ENCODE results near the gene LCN6.
"Not testable (repeated sequence)": the region's sequence is repeated elsewhere in the genome, so short reads cannot be mapped to it uniquely, and the experiment has no call there.

The LCN6 gene

GRCh38 chr9:136759001-136759400 lies 10.7 kb upstream of the LCN6 start:
- DNase-seq, result no peak

GRCh38 chr9:136757751-136758140 lies 9.4 kb upstream of the LCN6 start:
- DNase-seq, result no peak

DNA sequence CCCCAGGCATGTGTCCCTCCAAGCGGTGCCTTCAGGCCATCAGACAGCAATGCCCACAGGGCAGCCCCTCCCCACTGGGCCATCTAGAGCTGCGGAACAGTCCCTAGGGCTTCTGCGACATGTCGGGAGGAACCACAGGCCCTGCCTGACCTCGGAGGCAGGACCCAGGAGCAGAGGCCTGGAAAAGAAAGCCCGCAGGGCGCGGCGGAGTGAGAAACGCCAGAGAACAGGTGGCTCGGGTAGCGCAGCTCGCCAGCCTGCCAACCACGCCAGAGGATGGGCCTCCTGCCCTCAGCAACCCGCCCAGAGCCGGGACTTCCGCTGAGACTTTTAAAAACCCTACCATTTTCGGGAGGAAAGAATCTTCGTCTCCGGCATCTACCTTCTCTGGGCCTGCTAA lies 9.0 kb upstream of the LCN6 start:
- no peak for DNase-seq

- no peak for DNase-seq
These were observed 8.5 kb upstream of the LCN6 start for GRCh38 chr9:136756836-136757235.

GRCh38 chr9:136756134-136756438 lies 7.8 kb upstream of the LCN6 start:
- no peak for DNase-seq

DNA sequence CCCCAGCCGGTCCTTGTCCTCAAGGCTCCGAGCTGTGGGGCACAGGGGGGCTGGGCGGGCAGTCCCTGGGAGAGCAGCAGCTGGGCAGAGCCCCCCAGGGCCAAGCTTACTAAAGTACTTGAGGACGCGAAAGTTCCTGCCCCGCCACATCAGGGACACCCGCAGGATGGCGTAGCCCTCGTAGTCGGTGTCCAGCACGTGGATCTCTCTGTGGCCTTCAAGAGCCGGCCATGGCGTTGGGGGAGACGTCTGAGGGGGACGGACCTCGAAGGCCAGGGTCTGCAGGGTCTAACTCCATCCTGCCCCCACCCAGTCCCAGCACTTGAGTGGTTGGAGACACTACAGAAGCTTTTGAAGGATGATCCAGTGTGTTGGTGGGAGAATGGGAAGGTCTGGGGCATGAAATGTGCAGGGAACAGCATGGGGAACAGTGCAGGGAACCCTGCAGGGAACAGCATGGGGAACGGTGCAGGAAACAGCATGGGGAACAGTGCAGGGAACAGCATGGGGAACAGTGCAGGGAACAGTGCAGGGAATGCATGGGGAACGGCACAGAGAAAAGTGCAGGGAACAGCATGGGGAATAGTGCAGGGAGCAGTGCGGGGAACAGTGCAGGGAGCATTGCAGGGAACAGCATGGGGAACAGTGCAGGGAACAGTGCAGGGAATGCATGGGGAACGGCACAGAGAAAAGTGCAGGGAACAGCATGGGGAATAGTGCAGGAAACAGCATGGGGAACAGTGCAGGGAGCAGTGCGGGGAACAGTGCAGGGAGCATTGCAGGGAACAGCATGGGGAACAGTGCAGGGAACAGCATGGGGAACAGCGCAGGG lies 7.2 kb upstream of the LCN6 start:
- not testable (repeated sequence) for DNase-seq

- DNase-seq, result no peak
These were observed 6.4 kb upstream of the LCN6 start for GRCh38 chr9:136754626-136755301.

DNA sequence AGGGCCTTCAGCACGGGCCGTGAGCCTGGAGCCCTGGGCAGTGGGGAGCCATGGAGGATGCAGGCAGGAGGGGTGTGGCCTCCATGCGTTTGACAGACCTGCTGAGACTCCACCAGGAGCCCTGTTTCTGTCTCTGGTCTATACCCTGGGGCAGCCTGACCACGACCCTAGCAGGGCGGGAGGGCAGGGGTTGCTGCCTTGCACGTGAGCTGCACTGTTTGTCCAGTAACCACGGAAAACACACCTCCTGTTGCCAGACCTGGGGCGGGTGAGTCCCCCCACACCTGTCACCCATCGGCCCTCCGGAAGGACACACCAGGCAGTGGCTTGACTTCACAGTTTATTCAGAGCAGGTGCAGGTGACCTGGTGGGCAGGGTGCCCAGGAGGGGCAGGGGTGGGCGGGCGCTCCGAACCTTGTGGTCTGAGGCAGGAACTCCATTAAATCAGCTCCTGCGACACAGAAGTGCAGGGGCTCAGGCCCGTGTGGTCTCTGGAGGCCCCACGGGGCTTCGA lies 5.8 kb upstream of the LCN6 start:
- DNase-seq, result no peak

GRCh38 chr9:136753371-136754058 lies 5.2 kb upstream of the LCN6 start:
- DNase-seq, result no peak

- no peak for DNase-seq
These were observed 3.5 kb upstream of the LCN6 start for GRCh38 chr9:136751814-136752213.

DNA sequence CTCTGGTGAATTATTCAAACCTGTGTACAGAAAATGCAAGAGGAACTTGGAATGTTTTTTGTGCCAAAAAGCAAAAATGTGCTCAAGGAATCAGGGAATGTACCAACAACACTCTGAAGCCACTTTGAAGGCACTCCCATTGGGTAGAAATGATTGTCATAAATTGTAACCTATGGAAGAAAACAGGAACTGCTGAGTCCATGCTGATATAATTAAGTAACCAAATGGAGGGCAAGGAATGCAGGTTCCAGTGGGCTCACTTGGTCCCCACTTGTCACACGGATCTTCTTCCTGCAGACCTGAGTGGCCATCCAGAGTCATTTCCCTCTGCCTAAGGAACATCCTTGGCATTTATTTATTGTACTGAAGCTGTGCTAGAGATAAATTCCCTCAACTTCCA lies 2.9 kb upstream of the LCN6 start:
- no peak for DNase-seq

DNA sequence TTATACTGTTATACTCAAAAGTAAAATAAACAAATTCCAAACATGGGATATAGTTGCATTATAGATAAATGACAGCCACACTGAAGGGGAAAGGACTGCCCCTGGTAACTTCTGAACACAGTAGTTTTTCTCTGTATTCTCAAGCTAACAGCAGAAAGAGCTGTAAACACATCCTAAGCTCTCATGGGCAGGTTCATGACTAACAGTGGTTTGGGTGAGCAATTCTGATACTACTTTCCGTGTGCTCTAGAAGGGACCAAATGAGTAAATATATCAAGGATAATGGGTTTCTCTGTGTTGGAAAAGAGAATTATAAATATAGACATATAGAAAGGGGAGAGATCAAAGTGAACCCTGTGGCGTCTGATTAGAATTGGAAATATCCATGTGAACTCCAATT lies 2.2 kb upstream of the LCN6 start:
- no peak for DNase-seq

DNA sequence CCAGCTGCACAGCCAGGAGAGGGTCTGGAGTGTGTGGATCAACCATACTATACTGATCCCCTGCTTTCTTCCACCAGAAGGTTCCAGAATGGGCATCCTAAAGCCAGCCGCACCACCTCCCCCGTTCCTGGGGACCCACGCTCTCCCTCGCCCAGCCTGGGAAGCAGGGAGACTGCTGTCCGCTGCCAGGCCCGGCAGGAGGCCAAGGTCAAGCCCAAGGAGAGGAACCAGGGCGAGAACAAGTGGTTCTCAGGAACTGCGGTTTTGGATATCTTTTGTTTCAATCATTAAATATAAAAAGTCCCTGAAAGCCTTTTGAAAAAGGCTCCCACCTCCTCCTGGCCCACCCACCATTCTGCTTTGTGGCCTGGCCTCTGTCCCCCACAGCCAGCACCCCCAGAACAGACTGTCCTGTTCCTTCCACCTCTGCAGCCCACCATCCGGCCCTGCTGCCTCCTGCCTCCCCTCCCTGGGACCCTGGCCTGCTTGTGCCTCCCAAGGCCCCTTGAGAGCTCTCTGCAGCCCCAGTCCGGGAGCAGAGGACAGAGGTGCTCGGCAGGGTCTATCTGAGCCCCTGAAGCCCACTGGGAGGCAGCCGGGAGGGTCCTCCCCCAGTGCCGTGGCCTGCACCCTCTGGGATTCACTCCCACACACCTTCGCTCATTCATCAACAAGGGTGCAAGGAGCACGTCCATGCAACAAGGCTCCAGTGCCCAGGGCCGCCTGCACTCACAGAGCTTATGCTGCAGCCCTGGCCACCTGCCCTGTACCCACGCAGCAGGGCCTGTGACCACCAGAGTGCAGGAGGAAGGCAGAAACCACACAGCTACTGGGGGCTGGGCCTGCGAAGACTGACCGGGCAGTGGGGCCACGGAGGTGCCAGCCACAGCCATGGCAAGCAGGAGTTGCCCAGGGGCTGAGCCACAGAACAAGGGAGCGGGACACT lies 614 bp upstream of the LCN6 start:
- DNase-seq, result no peak

DNA sequence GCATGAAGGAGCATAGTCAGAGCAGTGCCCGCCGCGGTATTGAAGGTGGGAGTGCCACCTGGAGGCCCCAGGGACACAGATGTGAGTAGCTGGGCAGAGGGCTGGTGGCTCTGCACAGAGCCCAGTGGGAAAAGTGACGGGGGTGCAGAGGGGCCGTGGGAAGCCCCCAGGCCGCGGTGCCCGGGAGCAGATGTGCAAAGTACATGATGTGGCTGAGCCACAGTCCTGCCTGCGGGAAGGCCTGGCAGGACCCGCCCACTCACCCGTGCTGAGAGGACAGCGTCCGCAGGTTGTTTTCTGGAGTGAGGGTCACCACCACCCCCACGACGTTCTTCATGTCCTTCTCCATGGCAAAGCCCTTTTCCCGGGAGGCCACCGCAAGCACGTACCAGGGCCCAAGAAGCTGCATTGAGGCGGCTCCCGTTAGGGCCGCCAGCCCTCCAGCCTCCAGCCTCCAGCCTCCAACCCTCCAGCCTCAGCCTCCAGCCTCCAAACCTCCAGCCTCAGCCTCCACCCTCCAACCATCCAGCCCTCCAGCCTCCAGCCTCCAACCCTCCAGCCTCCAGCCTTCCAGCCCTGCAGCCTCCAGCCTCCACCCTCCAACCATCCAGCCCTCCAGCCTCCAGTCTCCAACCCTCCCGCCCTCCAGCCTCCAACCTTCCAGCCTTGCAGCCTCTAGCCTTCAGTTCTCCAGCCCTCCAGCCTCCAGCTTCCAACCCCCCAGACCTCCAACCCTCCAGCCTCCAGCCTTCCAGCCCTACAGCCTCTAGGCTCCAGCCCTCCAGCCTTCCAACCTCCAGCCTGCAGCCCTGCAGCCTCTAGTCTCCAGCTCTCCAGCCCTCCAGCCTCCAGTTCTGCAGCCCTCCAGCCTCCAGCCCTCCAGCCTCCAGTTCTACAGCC lies 914 bp downstream of the LCN6 start:
- no peak for DNase-seq

- no peak for DNase-seq
These were observed 1.7 kb downstream of the LCN6 start for GRCh38 chr9:136746621-136747020.

- no peak for DNase-seq
These were observed 2.2 kb downstream of the LCN6 start for GRCh38 chr9:136746155-136746490.

DNA sequence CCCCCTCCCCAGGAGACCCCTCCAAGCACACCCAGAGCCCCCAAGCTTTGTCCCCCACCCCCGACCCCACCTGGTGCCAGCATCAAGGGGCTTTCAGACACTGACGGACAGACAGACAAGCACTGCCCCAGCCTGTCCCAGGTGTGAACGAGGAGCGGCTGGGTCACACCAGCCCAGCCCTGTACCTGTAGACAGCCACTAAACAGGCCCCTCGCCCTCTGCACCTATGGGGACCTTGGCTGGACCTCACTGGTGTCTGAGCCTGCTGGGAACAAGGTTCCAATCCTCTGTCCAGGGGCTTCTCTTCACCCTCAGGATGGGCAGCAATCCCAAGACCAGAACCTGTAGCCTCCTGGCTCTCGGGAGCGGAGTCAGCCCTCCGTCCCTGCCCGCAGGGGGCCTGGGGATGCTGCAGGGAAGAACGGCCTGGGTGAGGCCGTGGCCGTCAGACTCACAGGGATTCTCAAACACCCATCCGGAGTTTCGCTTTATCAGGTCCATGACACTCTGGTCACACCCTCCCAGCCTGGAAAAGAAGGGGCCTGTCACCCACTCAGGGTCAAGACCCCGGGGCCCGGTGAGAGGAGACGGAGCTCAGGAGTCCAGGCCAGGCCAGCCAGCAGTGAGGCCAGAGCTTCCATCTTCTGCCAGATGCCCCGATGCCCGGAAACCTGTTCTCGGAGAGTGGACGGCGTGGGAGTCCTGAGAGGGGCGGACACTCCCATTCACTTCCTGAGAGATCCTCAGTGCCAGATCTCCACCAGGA lies 2.8 kb downstream of the LCN6 start:
- DNase-seq, result no peak

- no peak for DNase-seq
These were observed 3.6 kb downstream of the LCN6 start for GRCh38 chr9:136744773-136745172.

DNA sequence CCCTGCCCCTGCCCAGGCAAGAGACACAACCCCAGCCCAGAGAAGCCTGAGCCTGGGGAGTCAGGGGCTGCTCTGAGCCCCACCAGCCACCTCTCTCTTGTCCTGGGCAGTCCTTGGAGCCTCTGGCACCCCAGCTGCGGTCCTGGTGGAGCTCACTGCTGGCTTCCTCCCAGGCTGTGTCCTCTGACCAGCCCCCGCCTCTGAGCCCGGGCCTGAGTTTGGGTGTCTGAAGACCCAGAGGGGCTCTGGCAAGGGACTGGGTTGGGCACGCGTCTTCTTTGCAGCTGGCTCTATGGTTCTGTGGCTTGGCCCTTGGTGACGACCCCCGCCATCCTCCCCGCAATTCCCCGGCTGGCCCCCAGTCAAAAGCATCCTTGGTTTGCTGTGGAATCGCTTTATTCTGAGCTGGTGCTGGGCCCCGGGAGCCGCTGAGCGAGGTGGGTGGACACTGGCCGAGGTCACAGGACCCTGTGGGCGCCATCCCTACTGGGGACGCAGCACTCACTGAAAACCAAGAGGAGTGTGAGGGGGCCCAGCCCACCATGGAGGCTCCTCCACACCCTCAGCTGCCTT lies 4.6 kb downstream of the LCN6 start:
- DNase-seq, result no peak

DNA sequence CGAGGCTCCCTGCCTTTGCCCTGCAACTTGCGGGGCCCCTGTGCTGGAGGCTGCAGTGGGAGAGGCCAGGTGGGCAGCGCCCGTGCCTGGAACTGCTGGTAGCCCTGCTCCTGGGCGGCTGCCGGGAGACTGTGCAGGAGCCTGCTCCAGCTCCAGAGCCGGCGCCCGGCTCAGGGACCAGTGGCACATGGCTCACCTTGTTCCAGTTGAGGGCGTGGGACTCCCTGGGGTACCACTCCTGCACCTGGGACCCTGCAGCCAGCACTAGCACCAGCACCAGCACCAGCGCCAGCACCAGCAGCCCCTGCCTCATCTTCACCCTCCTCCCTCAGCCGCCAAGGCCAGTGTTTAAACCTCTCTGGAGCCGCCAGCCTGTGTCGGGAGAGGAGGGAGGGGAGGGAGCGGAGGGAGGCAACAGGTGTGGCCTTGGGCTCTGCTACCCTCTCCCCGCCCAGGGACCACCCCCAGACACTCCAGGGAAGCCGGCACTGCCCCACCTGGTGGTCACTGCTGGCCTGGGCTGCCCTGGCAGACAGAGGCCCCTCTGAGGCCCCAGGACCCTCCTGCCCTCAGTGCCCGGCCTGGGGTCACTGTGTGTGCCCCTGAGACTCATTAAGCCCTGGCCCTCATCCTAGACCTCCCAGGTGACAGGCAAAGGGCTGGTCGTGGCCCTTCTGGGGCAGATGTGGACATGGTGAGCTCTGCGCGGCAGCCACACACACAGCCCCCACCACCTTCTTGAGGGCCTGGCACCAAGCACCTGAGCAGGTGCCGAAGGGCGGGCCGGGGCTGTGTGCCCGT lies 5.5 kb downstream of the LCN6 start, which contains the start of gene LCN10:
Gene LCN10 (minus strand): TSS at position 350 of the 801 bp plus-strand sequence. CDS start 37 bp downstream, at position 313.
- no peak for DNase-seq

Measured in NCI-H526 treated with DMSO at 0.1 percent for 48 hours (cell line).